Fibroblast of skin of right biceps (primary cell): ENCODE results near the gene BCCIP.
A peak's percentile ranks its signal among the peaks of the same experiment; 100 is the strongest.

ENCODE experiments used
- DNase-seq: peaks from one replicate; pipeline ENCODE4 v3.0.0-alpha.2; 2013

Gene BCCIP

DNA sequence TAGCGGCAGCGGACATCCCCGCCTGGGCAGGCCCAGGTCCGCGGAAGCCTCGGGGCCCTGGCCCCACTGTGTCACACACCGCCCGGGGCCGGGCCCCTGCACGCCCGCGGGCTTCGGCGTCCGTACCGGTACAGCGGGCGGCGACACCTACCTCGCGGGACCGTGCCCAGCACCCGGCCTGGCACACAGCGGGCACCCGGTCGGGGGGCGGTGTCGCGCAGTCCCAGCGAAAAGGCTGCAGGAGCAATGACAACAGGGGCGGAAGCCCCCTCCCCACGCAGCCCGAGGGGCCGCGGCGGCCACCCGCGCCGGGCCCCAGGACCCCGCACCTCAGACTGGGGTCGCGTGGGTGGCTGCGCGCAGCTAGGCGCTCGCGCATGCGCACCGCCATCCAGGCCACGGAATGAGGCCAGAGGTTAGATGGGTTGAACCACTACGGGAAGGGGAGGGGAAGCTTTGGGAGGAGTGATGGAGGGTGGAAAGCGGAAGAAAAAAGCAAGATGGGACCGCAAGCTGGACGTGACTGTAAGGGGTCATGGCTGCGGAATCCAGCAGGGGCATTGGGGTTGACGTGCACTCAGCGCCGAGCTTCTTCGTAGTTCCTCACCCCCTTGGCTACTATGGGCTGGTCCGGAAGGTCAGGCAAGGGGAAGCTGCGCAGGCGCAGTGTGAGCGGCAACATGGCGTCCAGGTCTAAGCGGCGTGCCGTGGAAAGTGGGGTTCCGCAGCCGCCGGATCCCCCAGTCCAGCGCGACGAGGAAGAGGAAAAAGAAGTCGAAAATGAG lies at the start of gene BCCIP, which contains the start of gene UROS:
Gene BCCIP, plus strand, starts transcription at position 669 of the 785 bp plus-strand sequence. Its CDS starts 12 bp downstream, at position 681.
Gene UROS, minus strand, starts transcription at position 381 of the 785 bp plus-strand sequence. CDS start 6,759 bp downstream, outside the sequence.
- DNase-seq = peak; percentile 89

DNA sequence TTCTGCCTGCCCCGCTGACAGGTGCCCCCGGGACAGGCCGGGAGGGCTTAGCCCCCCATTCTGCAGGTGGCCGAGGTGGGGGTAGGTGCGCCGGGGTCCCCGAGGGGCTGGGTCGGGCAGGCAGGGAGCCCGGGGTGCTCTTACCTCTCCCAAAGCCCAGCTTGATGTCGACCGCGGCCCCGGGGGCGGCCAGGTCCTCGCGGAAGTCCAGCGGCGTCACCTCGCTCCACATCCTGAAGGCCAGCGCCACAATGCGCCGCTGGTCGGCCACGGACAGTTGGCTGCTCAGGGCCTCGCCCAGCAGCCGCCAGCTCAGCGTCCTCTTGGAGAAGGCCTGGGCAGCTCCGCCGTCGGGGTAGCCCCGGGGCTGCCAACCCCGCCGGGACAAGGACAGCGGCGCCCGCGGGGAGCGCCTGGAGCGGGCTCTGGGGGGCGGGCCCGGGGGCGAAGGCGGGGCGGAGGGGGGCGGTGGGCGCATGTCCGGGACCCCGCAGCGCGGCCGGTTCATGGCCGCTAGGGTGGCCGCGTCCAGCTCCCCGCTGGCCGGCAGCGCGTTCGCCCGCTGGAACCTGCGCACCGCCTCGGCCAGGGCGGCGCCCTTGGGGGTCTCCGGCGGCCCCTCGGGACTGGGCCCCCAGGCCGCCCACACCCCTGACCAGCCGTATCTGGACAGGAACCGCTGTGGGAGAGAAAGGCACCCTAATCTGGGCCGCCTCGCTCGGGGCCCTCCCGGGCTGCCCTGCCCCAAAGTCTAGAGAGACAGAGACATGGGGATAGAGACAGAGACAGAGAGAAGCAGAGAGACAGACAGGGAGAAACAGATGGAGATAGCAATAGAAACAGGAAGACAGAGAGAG lies 49.4 kb upstream of the BCCIP start:
- DNase-seq = no peak

DNA sequence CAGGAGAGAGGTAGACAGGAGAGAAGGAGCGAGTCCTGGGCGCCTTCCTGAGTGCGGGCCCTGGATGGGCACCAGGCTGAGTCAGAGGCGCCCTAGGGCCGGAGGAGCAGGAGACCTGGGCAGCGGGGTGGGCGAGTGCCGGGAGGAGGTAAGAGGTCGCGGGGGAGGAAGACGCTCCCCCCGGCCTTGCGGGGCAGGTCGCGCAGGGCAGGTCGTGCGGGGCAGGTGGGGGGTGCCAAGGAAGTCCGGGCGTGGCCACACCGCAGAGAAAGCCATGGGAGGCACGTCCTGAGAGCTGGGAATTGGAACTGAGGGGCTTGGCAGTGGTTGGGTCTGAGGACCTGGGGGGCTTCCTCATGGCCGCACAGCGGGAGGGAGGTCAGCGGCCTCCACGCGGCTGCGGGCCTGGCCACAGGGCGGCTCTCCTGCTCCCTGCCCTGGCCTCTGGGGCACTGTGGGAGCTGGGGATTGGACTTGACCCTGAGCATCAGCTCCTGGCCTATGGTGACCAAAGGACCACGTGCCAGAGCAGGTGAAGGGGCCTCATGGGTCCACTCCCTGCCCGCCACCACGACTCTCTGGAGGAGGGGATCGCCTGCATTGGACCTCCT lies 48.7 kb upstream of the BCCIP start:
- DNase-seq = no peak

DNA sequence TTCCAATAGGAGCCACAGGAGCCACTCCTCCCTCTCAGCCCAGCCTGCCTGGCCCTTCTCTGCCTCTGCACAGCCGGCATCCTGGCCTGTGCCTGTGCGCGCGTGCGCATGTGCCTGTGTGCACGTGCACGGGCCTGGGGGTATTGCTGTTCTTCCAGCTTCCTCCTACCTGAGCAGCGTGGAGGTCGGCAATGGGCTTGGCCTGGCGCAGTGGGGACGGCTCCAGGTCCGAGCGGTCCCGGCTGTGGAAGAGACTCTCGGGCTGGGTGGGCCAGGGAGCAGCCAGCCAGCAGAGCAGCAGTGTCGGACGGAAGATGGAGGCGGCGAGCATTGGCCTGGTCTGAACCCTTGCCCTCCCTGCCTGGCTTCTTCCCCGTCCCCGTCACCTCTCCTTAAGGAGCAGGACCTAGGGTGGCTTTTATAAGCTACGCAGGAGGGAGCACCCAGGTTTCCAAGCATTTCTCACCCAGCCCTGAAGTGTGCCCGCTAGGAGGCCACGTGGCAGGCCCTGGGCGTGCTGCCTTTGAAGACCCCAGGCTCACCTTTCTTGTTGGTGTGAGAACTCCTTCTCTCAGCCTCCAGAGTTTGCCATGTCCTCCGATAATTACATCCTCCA lies 47.7 kb upstream of the BCCIP start, which contains the start of gene MMP21:
Gene MMP21, minus strand, starts transcription at position 331 of the 616 bp plus-strand sequence. Its CDS starts 0 bp downstream, at position 331.
- DNase-seq = no peak

DNA sequence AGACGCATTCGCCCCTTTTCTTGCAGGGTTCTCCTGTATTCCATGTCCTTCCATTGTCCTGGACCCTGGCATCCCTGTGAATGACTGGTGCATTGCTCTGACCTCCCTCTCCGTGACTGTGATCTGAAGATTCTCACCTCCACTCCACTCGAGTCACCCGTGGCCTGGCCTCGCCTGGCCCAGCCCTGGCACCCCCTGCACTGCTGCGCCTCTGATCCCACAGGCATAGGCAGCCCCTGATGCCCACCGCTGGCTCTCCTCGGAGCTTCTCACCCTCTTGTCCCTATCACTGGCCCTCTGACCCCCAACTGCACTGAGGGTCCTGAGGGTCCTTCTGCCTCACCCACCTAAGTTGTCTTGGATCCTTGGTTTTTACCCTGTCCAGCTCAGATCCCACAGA lies 45.5 kb upstream of the BCCIP start:
- no peak for DNase-seq

DNA sequence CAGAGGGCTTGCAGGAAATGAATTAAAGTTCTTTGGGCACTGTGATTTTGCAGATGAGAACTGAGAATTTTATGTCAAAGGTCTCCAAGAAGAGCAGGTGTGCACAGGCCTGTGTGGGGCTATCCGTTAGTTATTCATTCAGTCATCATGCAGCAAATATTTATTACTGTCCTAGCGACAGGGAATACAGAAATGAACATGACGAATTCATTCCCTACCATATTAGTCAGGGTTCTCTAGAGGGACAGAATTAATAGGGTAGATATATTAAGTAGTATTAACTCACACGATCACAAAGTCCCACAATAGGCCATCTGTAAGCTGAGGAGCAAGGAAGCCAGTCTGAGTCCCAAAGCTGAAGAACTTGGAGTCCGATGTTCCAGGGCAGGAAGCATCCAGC lies 44.8 kb upstream of the BCCIP start:
- no peak for DNase-seq

DNA sequence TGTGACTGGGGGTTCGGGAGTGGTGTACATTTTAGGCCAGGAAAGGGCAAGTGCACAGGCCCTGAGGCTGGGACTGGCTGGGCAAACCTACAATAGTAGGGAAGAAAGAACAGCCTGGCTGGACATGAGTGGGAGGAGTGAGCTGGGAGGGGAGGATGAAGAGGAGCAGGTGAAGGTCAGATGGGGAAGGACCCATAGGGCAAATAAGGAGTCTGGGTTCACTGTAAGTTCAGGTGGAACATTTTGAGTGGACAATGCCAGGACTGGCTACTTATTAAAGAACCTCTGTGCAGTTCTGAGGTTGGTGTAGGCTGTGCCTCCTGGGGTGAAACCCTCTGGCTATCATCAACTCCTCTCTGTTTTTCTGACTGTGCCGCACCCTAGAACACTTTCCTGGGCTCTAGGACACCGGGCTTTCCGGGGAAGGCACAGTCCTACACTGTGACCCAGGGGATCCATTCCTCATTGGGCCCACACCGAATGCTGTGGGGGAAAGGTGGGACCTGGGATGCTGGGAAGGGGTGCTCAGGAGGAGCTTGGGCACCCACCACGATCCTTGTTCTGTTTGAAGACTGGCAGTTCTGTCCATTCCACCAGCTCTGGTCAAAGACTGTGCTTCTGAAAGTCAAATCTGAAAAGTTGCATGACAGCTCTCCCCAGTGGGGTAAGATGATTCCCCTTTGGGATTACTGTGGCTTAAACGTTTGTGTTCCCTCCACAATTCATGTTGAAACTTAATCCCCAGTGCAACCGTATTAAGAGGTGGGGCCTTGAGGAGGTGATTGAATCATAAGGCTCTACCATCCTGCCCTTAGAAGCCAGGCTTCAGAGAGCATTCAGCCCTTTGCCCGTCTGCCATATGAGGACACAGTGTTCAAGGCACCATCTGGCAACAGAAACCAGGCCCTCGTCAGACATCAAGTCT lies 43.7 kb upstream of the BCCIP start:
- DNase-seq = no peak

DNA sequence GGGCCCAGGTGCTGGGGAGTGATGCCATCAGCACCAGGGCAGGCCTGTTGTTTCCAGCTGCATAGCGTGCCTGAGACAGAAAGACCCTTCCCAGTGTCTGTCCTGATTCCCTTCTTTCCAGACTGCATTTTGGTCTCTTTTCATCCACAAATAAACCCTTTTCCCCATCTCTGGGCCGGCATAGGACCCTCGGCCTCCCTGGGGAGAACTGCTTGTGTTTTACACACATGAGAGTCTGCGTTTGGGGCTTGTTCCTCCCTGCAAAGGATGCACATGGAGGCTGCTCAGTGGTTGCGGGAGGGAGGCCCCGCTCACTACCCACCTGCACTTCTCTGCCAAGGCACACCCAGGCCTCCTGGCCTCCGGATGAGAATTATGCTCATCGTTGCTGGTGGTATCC lies 42.0 kb upstream of the BCCIP start:
- no peak for DNase-seq

DNA sequence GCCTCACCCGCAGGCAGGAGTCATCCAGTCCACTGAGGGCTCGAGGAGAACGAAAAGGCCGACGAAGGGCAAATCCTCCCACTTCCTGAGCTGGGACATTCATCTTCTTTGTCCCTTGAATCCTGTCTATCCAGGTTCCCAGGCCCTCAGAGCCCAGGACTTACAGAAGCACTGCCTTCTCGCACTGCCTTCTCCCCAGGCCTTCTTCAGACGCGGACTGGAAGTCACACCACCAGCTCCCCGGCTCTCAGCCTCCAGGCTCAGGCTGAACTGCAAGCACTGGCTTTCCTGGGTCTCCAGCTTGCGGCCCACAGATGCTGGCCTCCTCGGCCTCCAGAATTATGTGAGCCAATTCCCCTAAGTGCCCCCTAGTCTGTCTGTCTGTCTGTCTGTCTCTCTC lies 41.3 kb upstream of the BCCIP start:
- no peak for DNase-seq

DNA sequence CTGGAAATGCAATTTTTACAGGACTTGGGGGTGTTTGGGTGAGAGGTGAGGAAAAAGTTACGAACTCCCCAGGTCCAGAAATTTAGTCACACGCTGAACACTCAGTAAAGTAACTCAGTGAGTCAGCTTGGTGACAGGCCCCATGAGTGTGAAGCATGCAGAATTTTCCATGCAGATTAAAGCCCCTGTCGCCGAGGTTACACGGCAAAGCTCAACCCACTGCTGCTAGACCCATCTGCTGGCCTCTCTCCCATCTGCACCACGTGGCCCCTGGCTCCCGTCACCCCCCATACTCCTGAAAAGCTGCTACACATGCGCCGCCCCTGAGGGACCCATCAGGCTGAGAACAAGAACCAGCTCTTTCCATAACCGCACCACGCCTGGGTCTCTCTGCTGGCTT lies 40.7 kb upstream of the BCCIP start:
- peak; percentile 61 for DNase-seq

DNA sequence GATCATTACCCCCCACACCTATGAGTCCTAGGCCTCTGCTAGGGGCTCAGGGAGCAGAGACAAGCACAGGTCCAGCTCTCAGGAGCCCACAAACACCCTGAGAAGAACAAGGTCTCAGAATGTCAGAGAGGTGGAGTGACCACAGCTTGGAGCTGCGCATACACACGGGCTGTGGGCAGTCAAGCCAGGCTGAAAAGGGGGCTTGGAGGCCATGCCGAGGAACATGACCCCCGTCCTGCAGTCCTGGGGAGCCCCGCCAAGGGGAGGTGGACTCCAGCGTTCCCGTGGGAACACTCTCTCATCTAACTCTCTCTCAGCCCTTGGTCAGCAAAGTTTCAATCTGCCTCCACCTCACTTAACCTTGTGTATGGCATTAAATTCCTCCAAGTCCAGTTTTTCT lies 39.9 kb upstream of the BCCIP start:
- no peak for DNase-seq

DNA sequence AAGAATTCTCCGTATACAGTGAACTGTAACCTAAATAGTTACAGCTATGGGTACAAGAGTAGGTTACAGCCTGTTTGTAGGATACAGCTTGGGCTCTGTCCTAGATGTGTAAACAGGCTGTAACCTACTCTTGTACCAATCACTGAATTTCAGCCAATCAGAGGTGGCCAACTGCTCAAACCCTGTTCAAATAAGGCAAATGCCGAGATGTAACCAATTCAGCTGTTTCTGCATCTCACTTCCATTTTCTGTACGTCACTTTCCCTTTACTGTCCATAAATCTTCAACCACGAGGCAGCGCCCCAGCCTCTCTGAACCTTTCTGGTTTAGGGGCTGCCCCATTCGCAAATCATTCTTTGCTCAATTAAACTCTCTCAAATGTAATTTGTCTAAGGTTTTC lies 39.4 kb upstream of the BCCIP start:
- DNase-seq = no peak

DNA sequence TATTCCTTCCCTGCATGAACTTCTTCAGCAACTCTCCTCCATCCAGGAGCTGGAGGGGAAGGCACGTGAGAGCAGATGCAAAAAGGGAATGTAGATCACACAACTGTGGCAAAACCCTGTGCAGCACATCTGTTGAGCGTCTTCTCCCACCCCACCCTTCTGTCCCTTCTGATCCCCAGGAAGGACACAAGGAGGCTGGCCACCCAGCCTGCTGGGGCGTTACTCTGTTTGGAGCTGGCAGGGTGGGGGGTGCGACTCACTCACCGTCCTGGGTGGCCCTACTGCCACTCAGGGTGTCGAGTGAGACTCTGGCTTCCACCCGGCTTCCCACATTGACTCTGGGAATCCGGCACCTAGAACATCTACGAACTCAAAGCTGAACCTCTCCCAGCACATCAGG lies 37.6 kb upstream of the BCCIP start:
- no peak for DNase-seq

DNA sequence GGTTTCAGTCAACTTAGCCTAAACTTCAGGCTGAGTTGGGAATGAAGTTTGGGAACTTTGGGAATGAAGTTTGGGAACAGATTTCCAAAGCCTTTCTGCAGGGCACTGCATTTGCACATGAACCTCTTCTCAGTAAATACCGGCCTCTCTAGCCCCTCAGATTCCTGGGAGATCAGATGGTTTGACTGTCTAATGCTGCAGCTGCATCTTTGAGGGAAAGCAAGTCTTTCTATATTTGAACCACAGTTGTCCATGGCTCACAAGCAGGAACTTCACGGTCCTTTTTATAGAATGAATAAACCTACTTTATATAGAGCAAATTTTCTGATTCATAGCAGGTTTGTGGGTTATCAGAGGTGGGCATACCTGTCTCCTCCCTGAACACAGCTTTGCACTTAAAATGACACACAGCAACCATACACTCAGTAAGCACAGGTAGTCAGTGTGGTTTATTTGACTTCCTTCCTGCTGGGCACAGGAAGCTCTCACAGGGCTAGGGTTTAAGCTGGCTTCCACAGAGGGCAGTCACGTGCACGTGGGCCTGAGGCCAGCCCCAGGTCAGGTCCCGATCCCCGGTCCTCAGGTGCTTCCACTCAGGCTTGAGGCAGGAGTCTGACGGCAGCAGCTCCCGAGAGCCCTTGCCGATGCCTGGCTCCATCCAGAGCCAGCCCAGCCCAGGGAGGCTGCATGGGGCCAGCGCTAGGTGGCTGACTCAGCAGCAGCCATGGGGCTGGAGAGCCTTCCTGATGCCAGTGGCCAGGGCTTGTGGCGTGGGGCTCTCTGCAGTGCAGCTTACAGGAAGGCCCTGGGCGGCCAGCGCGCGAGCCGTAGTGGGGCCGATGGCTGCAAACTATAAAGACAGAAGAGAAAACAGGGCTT lies 35.0 kb upstream of the BCCIP start:
- no peak for DNase-seq

DNA sequence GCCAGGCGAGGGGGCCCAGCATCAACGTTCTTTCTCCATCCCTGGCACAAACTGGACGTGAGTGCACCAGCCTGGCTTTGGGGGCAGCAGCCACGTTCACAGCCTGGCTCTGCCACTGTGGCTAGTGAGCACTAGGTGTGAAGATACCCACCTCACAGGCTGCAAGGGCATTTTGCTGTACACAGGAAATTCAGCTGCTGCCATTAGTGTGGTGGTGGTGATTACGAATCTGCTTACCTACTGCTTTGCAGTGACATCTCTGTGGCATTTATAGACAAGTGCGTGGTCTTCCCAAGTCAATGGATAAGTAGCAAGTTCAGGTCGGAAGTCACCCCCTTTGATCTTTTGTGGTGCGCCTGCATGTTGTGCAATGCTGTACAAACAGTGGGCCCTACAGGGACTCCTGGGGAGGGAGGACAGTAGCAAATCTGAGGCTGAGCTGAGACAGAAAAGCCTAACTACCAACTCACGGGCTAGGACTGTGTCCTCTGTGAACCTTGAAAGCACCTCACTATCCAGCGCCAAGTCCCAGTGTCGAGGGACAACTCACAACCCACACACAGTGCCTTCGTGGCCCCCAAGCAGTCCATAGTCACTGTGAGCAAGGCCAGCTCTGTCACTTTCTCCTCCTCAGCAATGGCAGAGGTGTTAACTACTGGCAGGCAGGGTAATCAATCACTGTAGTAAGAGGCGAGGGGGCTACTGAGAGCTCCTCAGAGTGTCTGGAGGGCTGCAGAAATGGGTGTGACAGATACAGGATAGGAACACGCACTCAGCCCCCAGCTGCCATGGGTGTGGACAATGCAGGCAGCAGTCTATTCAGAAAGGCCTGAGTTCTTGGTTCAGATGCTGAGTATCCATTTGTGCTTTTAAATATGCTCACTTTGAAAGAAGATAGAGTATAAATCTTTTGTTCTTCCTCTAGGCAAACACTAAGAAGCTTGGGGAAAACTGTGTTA lies 30.7 kb upstream of the BCCIP start:
- DNase-seq = no peak

DNA sequence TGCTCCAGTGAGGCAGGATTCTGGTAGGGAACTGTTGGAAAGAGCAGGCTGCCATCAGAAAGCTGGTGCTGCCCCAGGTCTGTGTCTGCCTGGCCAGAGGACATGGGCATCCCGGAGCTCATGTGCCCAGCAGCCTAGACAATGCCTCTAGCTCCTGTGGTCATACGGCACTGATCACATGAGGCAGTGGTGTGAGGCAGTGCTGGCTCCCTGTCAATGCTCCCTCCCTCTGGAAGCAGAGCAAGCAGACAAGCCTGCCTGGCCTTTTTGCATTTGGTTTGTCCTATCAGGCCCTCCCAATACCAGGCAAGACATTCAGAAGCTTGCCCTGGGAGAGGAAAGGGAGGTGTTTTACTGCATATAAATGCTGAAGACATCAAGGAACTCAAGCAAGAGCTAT lies 28.2 kb upstream of the BCCIP start:
- no peak for DNase-seq

DNA sequence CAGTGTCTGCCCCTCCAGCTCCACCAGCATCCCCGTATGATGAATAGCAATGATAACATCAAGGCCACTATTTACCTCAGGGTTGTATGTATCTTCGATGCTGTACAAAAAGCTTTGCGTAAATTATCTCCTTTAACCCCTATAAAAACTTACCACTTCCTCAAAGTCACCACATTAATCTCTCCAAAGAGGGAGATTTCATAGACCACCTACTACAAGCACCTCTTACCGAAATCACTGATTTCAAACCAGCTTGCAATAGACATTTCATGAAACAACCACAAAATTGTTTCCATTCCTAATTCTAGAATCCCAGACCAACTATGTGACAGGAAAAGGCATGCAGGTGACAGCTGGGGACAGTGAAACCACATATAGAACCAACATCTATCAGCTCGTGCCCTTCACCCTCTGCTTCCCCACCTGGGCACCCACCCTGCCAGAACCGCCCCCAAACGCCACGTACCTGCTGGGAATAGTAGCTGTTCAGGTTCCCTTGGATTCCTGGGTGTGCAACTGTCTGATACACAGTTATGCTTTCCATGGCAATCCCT lies 27.6 kb upstream of the BCCIP start:
- no peak for DNase-seq

DNA sequence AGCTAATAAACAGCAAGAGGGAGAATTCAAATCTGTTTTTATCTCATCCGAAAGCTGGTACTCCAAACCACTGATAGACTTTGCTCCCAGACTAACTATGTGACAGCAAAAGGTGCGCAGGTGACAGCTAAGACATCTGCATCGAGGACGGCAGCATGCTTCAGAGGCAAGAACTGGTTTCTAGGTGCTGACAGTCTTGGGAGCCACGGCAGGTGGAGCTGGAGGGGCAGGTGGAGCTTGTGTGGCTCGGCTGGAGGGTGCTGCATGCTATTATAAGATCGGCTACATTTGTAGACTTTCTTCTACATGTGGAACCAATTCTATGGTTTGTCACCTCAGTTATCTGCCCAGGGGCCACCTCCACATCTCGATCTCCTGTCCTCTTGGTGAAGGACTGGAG lies 25.9 kb upstream of the BCCIP start:
- no peak for DNase-seq

DNA sequence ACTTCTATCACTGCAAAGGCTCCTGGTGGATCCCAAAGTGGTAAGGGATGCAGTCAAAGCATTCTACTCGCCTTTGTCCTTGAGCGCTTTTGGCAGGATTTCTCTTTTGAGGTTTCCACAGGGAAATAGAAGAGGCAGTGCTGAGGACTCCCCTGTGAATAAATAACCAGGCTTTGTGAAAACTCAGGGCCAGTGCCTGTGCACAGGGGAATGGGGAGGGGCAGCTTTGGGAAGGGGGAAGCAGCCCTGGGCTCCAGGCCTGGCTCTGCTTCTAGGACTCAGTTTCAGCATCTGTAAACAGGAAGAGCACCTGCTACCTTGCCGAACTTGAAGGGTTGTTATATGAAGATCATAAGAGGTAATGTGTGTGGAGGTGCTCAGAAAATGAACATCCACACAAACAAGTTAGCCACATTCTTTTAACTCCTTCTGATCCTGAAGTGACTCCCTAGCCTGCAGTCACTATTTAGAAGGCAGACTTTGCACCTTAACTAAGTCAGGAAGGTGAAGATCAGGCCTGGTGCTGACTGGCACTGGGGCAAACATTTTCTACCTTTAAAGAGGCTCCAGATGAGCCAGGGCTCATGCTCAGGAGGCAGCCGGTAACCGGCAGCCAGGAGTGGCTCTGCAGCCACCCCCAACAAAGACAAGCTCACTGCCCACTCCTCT lies 25.2 kb upstream of the BCCIP start:
- no peak for DNase-seq
